Psoas muscle (tissue), 8 donors: ENCODE results near the gene CORIN. TPM values are rescaled to one million over a fixed set of nuclear protein-coding genes. Genes with fewer than 3 reads are reported as not detected.

Source experiments
- ATAC-seq, 4 donors: fragments of 200-7000 bp; cut with Tn5 transposase; one replicate each; pipeline ENCODE4 v1.9.1; 2020; ENCODE audit warnings: moderate library complexity in 3 of 4, mild to moderate bottlenecking in 2 of 4
- DNase-seq, 2 donors: peaks; one replicate each; pipeline ENCODE4 v3.0.0-alpha.2; 2020
- H3K27ac ChIP-seq: fragments of 200-600 bp; one replicate; pipeline ENCODE4 v1.8.0; 2022
- H3K27me3 ChIP-seq, 3 donors: fragments of 200-600 bp in 1 of 3; one replicate each; pipeline versions ENCODE4 v1.6.1 to v1.8.0; 2013 to 2022; ENCODE audit warnings: low read length in 2 of 3, mild to moderate bottlenecking in 2 of 3, moderate library complexity in 1 of 3; ENCODE audit not compliant: insufficient read depth in 3 of 3
- H3K36me3 ChIP-seq, 2 donors: fragments of 200-600 bp in 1 of 2; one replicate each; pipeline versions ENCODE4 v1.6.1 to v1.8.0; 2013 to 2022; ENCODE audit warnings: low read depth in 1 of 2, mild to moderate bottlenecking in 1 of 2, moderate library complexity in 1 of 2; ENCODE audit not compliant: insufficient read depth in 1 of 2
- H3K4me1 ChIP-seq: fragments of 200-600 bp; one replicate; pipeline ENCODE4 v1.8.0; 2022
- H3K4me3 ChIP-seq: fragments of 200-600 bp; one replicate; pipeline ENCODE4 v1.8.0; 2022; ENCODE audit warnings: mild to moderate bottlenecking
- H3K9me3 ChIP-seq: fragments of 200-600 bp; one replicate; pipeline ENCODE4 v1.8.0; 2022
- WGBS, 3 donors: extraction: QIAGEN DNeasy Blood & Tissue Kit; methylation state at CpG; one replicate each; pipeline versions ENCODE4 v1.1.6 to v1.1.7; 2013; 5-methylcytosine and 5-hydroxymethylcytosine counted together
- intact Hi-C, 2 donors: fragments of 100-400 bp; cut with DNase I; formaldehyde crosslinking; loops; one replicate each; pipeline versions ENCODE4 v1.11.0 to v1.14.2; 2022
- polyA plus RNA-seq, 3 donors: library from polyadenylated mRNA; stranded (reverse); fragments of 200-250 nt; gene quantifications; one replicate each; pipeline ENCODE4 v1.2.3, GENCODE V29; 2013
- total RNA-seq, 4 donors: library from RNA; stranded (reverse); fragmentation: NEBNext Ultra II Directional in 2 of 4; extraction: Animal tissue kit (Norgen Biotek cat#: 25700) in 2 of 4; gene quantifications; one replicate each; pipeline versions ENCODE4 v1.2.1 to v1.2.4, GENCODE V29; 2021 to 2023
- TF ChIP-seq, protein P1 (sequence below): fragments of 200-600 bp; IDR thresholded peaks from one replicate; pipeline ENCODE4 v1.8.0; 2022; ENCODE audit warnings: antibody characterized with exemption
- donor health status: healthy with polysubstance abuse.
- donor health status: DM: no; HTN: no; CAD: no; lungs with moderate emphysema.
- donor health status: Bipolar disorder and iron deficiency.
- donor health status: healthy.
- donor health status: DM: yes; HTN: yes; CAD: no.
- donor health status: DM: no; HTN: no; CAD: no.
- donor health status: DM: no; HTN: no; CAD: no.
- donor health status: DM: yes; HTN: yes; CAD: no.

The CORIN gene
- total and polyA plus RNA-seq, 7 donors: 0.03 to 1.3 (median 0.16) TPM; not detected in 1

DNA sequence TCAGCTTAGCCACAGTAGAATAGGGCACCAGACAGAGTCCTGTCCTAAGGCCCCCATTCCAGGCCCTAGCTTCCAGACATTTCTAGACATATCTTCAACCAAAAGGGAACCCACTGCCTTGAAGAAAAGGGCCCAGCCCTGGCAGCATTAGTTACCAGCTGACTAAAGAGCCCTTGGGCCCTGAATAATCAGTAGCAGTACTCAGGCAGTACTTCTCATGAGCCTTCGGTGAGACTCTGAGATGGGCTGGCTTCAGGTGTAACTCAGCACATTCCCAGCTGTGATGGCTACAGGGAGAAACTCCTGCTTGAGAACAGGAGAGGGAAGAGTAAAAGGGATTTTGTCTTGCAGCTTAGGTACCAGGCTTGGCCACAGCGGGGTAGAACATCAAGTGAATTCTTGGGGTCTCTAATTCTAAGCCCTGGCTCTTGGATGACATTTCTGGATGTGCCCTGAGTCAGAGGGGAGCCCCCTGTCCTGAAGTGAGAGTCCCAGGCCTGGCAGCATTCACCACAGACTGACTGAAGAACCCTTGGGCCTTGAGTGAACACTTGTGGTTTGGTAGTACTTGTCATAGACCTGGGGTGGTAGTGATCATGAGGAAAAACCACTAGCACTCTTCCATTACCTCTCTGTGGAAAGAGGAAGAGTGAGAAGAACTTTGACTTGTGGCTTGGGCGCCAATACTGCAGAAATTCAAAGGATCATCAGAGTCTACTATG is 182.7 kb downstream of the CORIN start:
- Histone ChIP-seq H3K36me3 (no peaks in the 10 kb centered on the region), H3K4me3 (no peak overlapping the region), H3K27me3 (peaks cover 0 to 4% (median 0%) of the 10 kb centered on the region in 3 donors), H3K9me3 (no peaks in the 10 kb centered on the region), H3K27ac (no peak overlapping the region), H3K4me1 (no peaks in the 10 kb centered on the region)
- TF ChIP-seq, protein P1, sequence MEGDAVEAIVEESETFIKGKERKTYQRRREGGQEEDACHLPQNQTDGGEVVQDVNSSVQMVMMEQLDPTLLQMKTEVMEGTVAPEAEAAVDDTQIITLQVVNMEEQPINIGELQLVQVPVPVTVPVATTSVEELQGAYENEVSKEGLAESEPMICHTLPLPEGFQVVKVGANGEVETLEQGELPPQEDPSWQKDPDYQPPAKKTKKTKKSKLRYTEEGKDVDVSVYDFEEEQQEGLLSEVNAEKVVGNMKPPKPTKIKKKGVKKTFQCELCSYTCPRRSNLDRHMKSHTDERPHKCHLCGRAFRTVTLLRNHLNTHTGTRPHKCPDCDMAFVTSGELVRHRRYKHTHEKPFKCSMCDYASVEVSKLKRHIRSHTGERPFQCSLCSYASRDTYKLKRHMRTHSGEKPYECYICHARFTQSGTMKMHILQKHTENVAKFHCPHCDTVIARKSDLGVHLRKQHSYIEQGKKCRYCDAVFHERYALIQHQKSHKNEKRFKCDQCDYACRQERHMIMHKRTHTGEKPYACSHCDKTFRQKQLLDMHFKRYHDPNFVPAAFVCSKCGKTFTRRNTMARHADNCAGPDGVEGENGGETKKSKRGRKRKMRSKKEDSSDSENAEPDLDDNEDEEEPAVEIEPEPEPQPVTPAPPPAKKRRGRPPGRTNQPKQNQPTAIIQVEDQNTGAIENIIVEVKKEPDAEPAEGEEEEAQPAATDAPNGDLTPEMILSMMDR: no peak
- DNase-seq: no peak
- intact Hi-C loops: no loop called here
- no peak for ATAC-seq
- 89 to 92% (median 90%) methylated on average over 3 of the region's 3 CpGs for WGBS, 3 donors

GRCh38 chr4:47652092-47652491 is 185.8 kb downstream of the CORIN start:
- DNase-seq (no peak), ATAC-seq (no peak)
- no peaks in the 10 kb centered on the region for H3K36me3 ChIP-seq
- intact Hi-C loops: no loop called here
- H3K4me1 ChIP-seq: no peaks in the 10 kb centered on the region
- no peaks in the 10 kb centered on the region for H3K9me3 ChIP-seq
- H3K27me3 ChIP-seq: peaks cover 0 to 4% (median 0%) of the 10 kb centered on the region in 3 donors
- 85 to 91% (median 88%) methylated on average over 2 of the region's 2 CpGs for WGBS, 3 donors
- H3K27ac ChIP-seq: no peak overlapping the region
- TF ChIP-seq, protein P1: no peak
- H3K4me3 ChIP-seq: no peak overlapping the region

GRCh38 chr4:47651231-47651630 is 186.6 kb downstream of the CORIN start:
- H3K4me1 ChIP-seq: no peaks in the 10 kb centered on the region
- no peaks in the 10 kb centered on the region for H3K36me3 ChIP-seq
- WGBS, 3 donors: 46 to 54% (median 49%) methylated on average over 3 of the region's 3 CpGs
- H3K27me3 ChIP-seq: peaks cover 0 to 4% (median 0%) of the 10 kb centered on the region in 3 donors
- H3K27ac ChIP-seq: no peak overlapping the region
- ATAC-seq (no peak), DNase-seq (no peak)
- intact Hi-C loops: no loop called here
- TF ChIP-seq, protein P1: no peak
- H3K9me3 ChIP-seq: no peaks in the 10 kb centered on the region
- no peak overlapping the region for H3K4me3 ChIP-seq

DNA sequence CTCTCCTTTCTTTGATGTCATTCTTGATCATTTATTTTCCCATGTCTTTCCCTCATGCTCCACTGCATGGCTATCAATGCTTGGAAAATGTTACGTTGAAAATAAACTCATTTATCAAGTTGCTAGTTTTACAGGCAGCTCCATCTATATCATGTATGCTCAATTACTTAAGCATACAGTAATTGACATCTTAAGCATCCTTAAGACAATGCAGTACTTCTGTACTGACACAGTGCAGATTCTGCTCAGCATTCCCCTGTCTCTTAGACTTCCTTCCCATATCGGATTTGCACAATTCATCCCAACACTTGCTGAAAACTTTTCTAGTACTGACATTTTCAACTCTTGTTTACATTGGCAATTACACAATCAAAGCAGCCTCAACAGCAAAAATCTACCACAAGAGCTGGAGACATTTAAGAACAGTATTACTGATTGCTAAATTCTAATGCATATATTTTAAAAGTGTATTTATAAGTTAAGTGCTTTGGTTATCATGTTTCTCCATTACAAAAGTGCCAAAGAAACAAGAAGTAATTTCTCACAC is 187.2 kb downstream of the CORIN start:
- H3K36me3 ChIP-seq: no peaks in the 10 kb centered on the region
- TF ChIP-seq, protein P1: no peak
- H3K4me1 ChIP-seq: no peaks in the 10 kb centered on the region
- intact Hi-C loops: no loop called here
- no peak overlapping the region for H3K4me3 ChIP-seq
- peaks cover 0 to 4% (median 0%) of the 10 kb centered on the region in 3 donors for H3K27me3 ChIP-seq
- 43 to 57% (median 48%) methylated on average over 2 of the region's 2 CpGs for WGBS, 3 donors
- no peak overlapping the region for H3K27ac ChIP-seq
- no peaks in the 10 kb centered on the region for H3K9me3 ChIP-seq
- no peak for ATAC-seq
- DNase-seq: no peak
